GM12878 (cell line): ENCODE data around the gene AGER. TPM values are rescaled to one million over a fixed set of nuclear protein-coding genes. Genes with fewer than 3 reads are reported as not detected.

Experiments used
- ATAC-seq: fragments of 200-7000 bp; cut with Tn5 transposase; 3 replicates; pipeline ENCODE4 v1.9.1; 2020; ENCODE audit warnings: mild to moderate bottlenecking, moderate library complexity
- BruUV-seq: library from RNA; stranded (reverse); fragments of 400-500 nt; replicated peaks from 2 replicates; lab custom pipeline; 2021; lab: Mats Ljungman, UMichigan
- CTCF ChIA-PET: fragments of 300-600 bp; sonication (Branson Sonifier 250); formaldehyde crosslinking; extraction: SDS; loops from one replicate; lab custom pipeline; 2021; ENCODE audit warnings: inconsistent platforms; lab: Yijun Ruan, JAX
- POLR2A ChIA-PET: fragments of 350-600 bp; formaldehyde crosslinking; extraction: SDS; loops from one replicate; lab custom pipeline; 2021; ENCODE audit warnings: inconsistent platforms; lab: Charles Lee
- RAD21 ChIA-PET: fragments of 300-600 bp; sonication (Branson Sonifier 250); formaldehyde crosslinking; loops from one replicate; lab custom pipeline; 2023; ENCODE audit warnings: antibody characterized with exemption; ENCODE audit not compliant: unreplicated experiment; lab: Charles Lee
- SMC1A ChIA-PET: fragments of 300-600 bp; sonication (Branson Sonifier 250); formaldehyde crosslinking; loops from one replicate; lab custom pipeline; 2023; ENCODE audit not compliant: unreplicated experiment, uncharacterized antibody; lab: Charles Lee
- DNase-seq: peaks from one replicate; pipeline ENCODE4 v3.0.0-alpha.2; 2011; ENCODE audit warnings: low read depth, low spot score
- FAIRE-seq: peaks from 3 replicates; lab custom pipeline; 2011; peaks lifted over from hg19 to GRCh38; lab: Jason Lieb, UNC
- H2AFZ ChIP-seq: 2 replicates; pipeline ENCODE4 v1.6.0; 2011; ENCODE audit warnings: low read depth, low read length, control low read depth; ENCODE audit not compliant: control insufficient read depth
- H3K27ac ChIP-seq: 2 replicates; pipeline ENCODE4 v1.5.1; 2011; ENCODE audit warnings: control low read depth; ENCODE audit not compliant: control insufficient read depth, insufficient read depth
- H3K27me3 ChIP-seq, 2 experiments: replicated peaks in 1 of 2; 2 replicates each; pipeline versions ENCODE4 v1.6.0 to v1.6.1; 2011; ENCODE audit warnings: low read length in 1 of 2; ENCODE audit not compliant: control insufficient read depth in 2 of 2, insufficient read depth in 2 of 2
- H3K36me3 ChIP-seq, 2 experiments: 2 replicates each; pipeline ENCODE4 v1.5.1; 2011; ENCODE audit warnings: low read length in 1 of 2; ENCODE audit not compliant: control insufficient read depth in 2 of 2, insufficient read depth in 2 of 2
- H3K4me1 ChIP-seq: 2 replicates; pipeline ENCODE4 v1.6.1; 2011; ENCODE audit warnings: mild to moderate bottlenecking, low read length, moderate library complexity, mixed read lengths; ENCODE audit not compliant: control insufficient read depth, insufficient read depth
- H3K4me2 ChIP-seq: 2 replicates; pipeline ENCODE4 v1.6.0; 2011; ENCODE audit warnings: control low read depth; ENCODE audit not compliant: control insufficient read depth, insufficient read depth
- H3K4me3 ChIP-seq: fragments of 200-600 bp; sonication (generic); 2 replicates; pipeline ENCODE4 v1.5.1; 2016
- H3K79me2 ChIP-seq: 2 replicates; pipeline ENCODE4 v1.6.0; 2011; ENCODE audit warnings: low read length; ENCODE audit not compliant: control insufficient read depth, insufficient read depth
- H3K9ac ChIP-seq: 2 replicates; pipeline ENCODE4 v1.8.0; 2011; ENCODE audit warnings: low read length, control low read depth, mixed read lengths; ENCODE audit not compliant: control insufficient read depth, insufficient read depth
- H3K9me3 ChIP-seq: replicated peaks from 3 replicates; pipeline ENCODE4 v1.5.1; 2011; ENCODE audit warnings: mild to moderate bottlenecking, low read length; ENCODE audit not compliant: control insufficient read depth, insufficient read depth
- H4K20me1 ChIP-seq: 2 replicates; pipeline ENCODE4 v1.6.0; 2011; ENCODE audit not compliant: control insufficient read depth, insufficient read depth
- BRCA1 ChIP-seq: IDR thresholded peaks from 2 replicates; pipeline ENCODE4 v1.6.1; 2011; ENCODE audit warnings: low read depth, low read length, improper control_type of control experiment
- NRF1 ChIP-seq: conservative IDR thresholded peaks from 2 replicates; pipeline ENCODE4 v1.6.1; 2011; ENCODE audit warnings: mild to moderate bottlenecking, low read depth, low read length, improper control_type of control experiment
- POU2F2 ChIP-seq: IDR thresholded peaks from 3 replicates; pipeline ENCODE4 v1.6.1; 2011; ENCODE audit warnings: low read depth, mild to moderate bottlenecking, low read length, borderline replicate concordance
- RAD21 ChIP-seq: IDR thresholded peaks from 2 replicates; pipeline ENCODE4 v1.6.1; 2011; ENCODE audit warnings: mild to moderate bottlenecking, low read depth, low read length, moderate library complexity; ENCODE audit not compliant: insufficient read depth
- RUNX3 ChIP-seq: IDR thresholded peaks from 2 replicates; pipeline ENCODE4 v1.6.1; 2012; ENCODE audit warnings: low read length, inconsistent platforms
- SP1 ChIP-seq: IDR thresholded peaks from one replicate; pipeline ENCODE4 v1.6.1; 2011; ENCODE audit warnings: low read depth, low read length
- TBL1XR1 ChIP-seq: IDR thresholded peaks from 2 replicates; pipeline ENCODE4 v1.6.1; 2012; ENCODE audit warnings: low read depth, low read length, improper control_type of control experiment
- ZNF274 ChIP-seq: IDR thresholded peaks from one replicate; pipeline ENCODE4 v1.8.0; 2011; ENCODE audit not compliant: insufficient read length, insufficient read depth
- ZNF622 ChIP-seq: fragments of 450-650 bp; IDR thresholded peaks from 2 replicates; pipeline ENCODE4 v1.6.1; 2017; ENCODE audit warnings: mild to moderate bottlenecking, inconsistent platforms
- WGBS: methylation state at CpG from one replicate; pipeline ENCODE4 v1.1.6; 2016; ENCODE audit warnings: low lambda C conversion rate; ENCODE audit not compliant: insufficient replicate concordance, insufficient coverage; ENCODE audit errors: missing lambda C conversion rate; 5-methylcytosine and 5-hydroxymethylcytosine counted together
- in situ Hi-C: fragments of 300-500 bp; cut with MboI; formaldehyde crosslinking; loops from 9 replicates; pipeline ENCODE4 v1.14.3; 2018; ENCODE audit warnings: mixed read lengths
- intact Hi-C: fragments of 100-400 bp; cut with micrococcal nuclease; formaldehyde crosslinking; loops from one replicate; pipeline ENCODE4 v1.14.2; 2022; ENCODE audit not compliant: unreplicated experiment
- polyA plus RNA-seq, 11 experiments: library from polyadenylated mRNA; depleted of rRNA in 4 of 11; unstranded in 6 of 11; stranded (reverse) in 5 of 11; fragments of >200 nt; fragmentation: Nextera tagmentation in 4 of 11; fragmentation: Illumina TruSeq in 1 of 11; extraction: Ambion mirVana in 4 of 11; extraction: Trizol in 1 of 11; gene quantifications; 1 replicate in 1 of 11; 2 replicates in 10 of 11; pipeline versions ENCODE4 v1.2.1 to v1.2.3, GENCODE V29; 2011 to 2016; ENCODE audit warnings: inconsistent platforms in 2 of 11, missing spikeins in 2 of 11, low read depth in 1 of 11
- total RNA-seq, 4 experiments: library from RNA; depleted of rRNA in 3 of 4; stranded (reverse); fragments of >200 nt in 3 of 4; fragmentation: Illumina TruSeq in 1 of 4; extraction: Trizol in 1 of 4; gene quantifications; 2 replicates each; pipeline versions ENCODE4 v1.2.1 to v1.2.3, GENCODE V29; 2013 to 2021

The AGER gene
- total and polyA plus RNA-seq, 10 of the 15 experiments (the other 5 are each of a cell fraction or from before 2014, with no cell fraction given), result 1.1 to 18.2 (median 3.9) TPM

- in situ Hi-C loops, result no loop called here
- WGBS, result 45% methylated on average over 7 of the region's 7 CpGs
These were observed 20.3 kb downstream of the AGER start for GRCh38 chr6:32163559-32164258.

GRCh38 chr6:32158052-32158451, 26.0 kb downstream of the AGER start:
- intact Hi-C loops, result loop anchor here (10.0 kb wide), 1 partner anchor 113 kb away; no protein-coding TSS in a partner anchor
- FAIRE-seq, result no peak
- no peak for DNase-seq
- no peaks in the 10 kb centered on the region; a peak in 2 of 4 replicates for H3K36me3 ChIP-seq
- H3K4me1 ChIP-seq, result peaks cover 3% of the 10 kb centered on the region; the same call in 1 of the 2 replicates
- no TSS peak for BruUV-seq
- ChIA-PET POLR2A (no interaction called here), CTCF (interaction anchor here (1.0 to 2.4 kb wide), 3 partner anchors 12 to 40 kb away, joined by 3 to 15 read pairs (median 4); no protein-coding TSS in a partner anchor), RAD21 (interaction anchor here (1.0 kb wide), 1 partner anchor 35 kb away, joined by 3 read pairs; no protein-coding TSS in a partner anchor), SMC1A (no interaction called here)
- H3K79me2 ChIP-seq, result no peaks in the 10 kb centered on the region
- H3K4me3 ChIP-seq, result no peak overlapping the region
- in situ Hi-C loops, result no loop called here
- no peak overlapping the region for H3K4me2 ChIP-seq
- H3K9ac ChIP-seq, result no peak overlapping the region
- no peaks in the 10 kb centered on the region for H3K27me3 ChIP-seq
- no peaks in the 10 kb centered on the region for H4K20me1 ChIP-seq
- no peak overlapping the region for H3K27ac ChIP-seq
- H2AFZ ChIP-seq, result no peak overlapping the region
- no peaks in the 10 kb centered on the region for H3K9me3 ChIP-seq
- TF ChIP-seq SP1, result no peak
- no peak for TF ChIP-seq TBL1XR1
- TF ChIP-seq, all 136 proteins: peak for 0
- ATAC-seq, result no peak

More at GRCh38 chr6:32163559-32164258, 20.3 kb downstream of the AGER start:
- intact Hi-C loops, result no loop called here
- Histone ChIP-seq H3K36me3 (peaks cover 0 to 3% of the 10 kb centered on the region in 2 experiments; a peak in 1 of 4 replicates), H3K9me3 (no peaks in the 10 kb centered on the region), H3K9ac (no peak overlapping the region), H3K4me1 (no peaks in the 10 kb centered on the region), H3K4me3 (no peak overlapping the region), H4K20me1 (no peaks in the 10 kb centered on the region; the same call in 1 of the 2 replicates), H3K27ac (no peak overlapping the region), H3K79me2 (no peaks in the 10 kb centered on the region), H3K4me2 (no peak overlapping the region), H3K27me3 (no peaks in the 10 kb centered on the region), H2AFZ (no peak overlapping the region)
- no peak for DNase-seq
- RAD21 ChIA-PET, result interaction anchor here (1.1 kb wide), 1 partner anchor 32 kb away, joined by 5 read pairs; no protein-coding TSS in a partner anchor
- no peak for TF ChIP-seq ZNF622
- TF ChIP-seq BRCA1, result no peak
- no peak for TF ChIP-seq NRF1
- TF ChIP-seq RAD21, result no peak
- no peak for TF ChIP-seq ZNF274
- no peak for TF ChIP-seq RUNX3
- no peak for TF ChIP-seq POU2F2
- CTCF ChIA-PET, result interaction anchor here (1.2 kb wide), 1 partner anchor 32 kb away, joined by 4 read pairs; no protein-coding TSS in a partner anchor
- POLR2A ChIA-PET, result interaction anchor here (0.9 kb wide), 1 partner anchor 32 kb away, joined by 3 read pairs; no protein-coding TSS in a partner anchor
- ATAC-seq, result no peak
- SMC1A ChIA-PET, result interaction anchor here (0.8 to 0.9 kb wide), 2 partner anchors 45 to 92 kb away, joined by 3 read pairs; no protein-coding TSS in a partner anchor
- FAIRE-seq, result no peak
- BruUV-seq, result no TSS peak
